SK-N-MC (cell line): ENCODE results near the gene TAS1R3.
A peak's percentile ranks its signal among the peaks of the same experiment; 100 is the strongest.
"Not testable (repeated sequence)": the region's sequence is repeated elsewhere in the genome, so short reads cannot be mapped to it uniquely, and the experiment has no call there.

ENCODE experiments used
- DNase-seq: peaks from one replicate; pipeline ENCODE4 v3.0.0-alpha.2; 2011; ENCODE audit warnings: low read depth, low spot score
- H3K27ac ChIP-seq: fragments of 200-600 bp; sonication (generic); 2 replicates; pipeline ENCODE4 v1.5.1; 2016; ENCODE audit warnings: mixed run types
- H3K36me3 ChIP-seq: fragments of 200-600 bp; sonication (generic); 2 replicates; pipeline ENCODE4 v1.6.1; 2017; ENCODE audit warnings: antibody characterized with exemption, low read length, mixed read lengths; ENCODE audit not compliant: insufficient read depth
- H3K4me3 ChIP-seq: fragments of 200-600 bp; sonication (generic); 2 replicates; pipeline ENCODE4 v1.5.1; 2016
- H3K9ac ChIP-seq: fragments of 200-600 bp; sonication (generic); 2 replicates; pipeline ENCODE4 v1.8.0; 2017; ENCODE audit warnings: mixed run types, mixed read lengths; ENCODE audit not compliant: insufficient read length
- H3K9me3 ChIP-seq: fragments of 200-600 bp; sonication (generic); 2 replicates; pipeline ENCODE4 v1.6.1; 2017; ENCODE audit warnings: low read depth, mild to moderate bottlenecking, antibody characterized with exemption, low read length, moderate library complexity, mixed read lengths
- EZH2 ChIP-seq: fragments of 200-600 bp; sonication (generic); IDR thresholded peaks from one replicate; pipeline ENCODE4 v1.6.1; 2017; ENCODE audit warnings: antibody characterized with exemption
- FOXP2 ChIP-seq: optimal IDR thresholded peaks from 2 replicates; pipeline ENCODE3; 2011; ENCODE audit warnings: mild to moderate bottlenecking, moderate library complexity; ENCODE audit not compliant: insufficient read depth; ENCODE audit errors: extremely low read length, control extremely low read depth
- POLR2AphosphoS5 ChIP-seq: IDR thresholded peaks from 2 replicates; pipeline ENCODE4 v1.6.1; 2012; ENCODE audit warnings: mild to moderate bottlenecking, low read depth, low read length, borderline replicate concordance

TAS1R3 gene

DNA sequence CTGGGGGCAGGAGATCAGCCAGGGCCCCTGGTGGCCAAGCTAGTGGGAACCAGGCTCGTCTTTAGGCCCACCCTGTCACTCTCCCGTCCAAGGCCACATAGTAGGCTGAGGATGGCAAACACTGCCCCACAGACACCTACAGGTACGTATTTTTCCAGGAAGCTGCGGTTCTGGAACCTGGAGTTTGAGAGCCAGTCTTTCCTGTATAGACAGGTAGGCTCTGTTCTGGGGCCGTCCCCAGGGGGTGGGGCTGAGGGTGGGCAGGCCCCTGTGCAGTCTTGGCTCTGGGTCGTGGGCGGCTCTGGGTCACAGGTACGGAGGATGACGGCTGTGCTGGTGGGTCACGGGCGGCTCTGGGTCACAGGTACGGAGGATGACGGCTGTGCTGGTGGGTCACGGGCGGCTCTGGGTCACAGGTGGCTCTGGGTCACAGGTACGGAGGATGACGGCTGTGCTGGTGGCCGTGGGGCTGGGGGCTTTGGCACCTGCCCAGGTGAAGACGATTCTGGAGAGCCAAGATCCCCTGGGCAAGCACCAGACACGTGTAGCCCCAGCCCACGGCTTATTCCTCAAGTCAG is 20.5 kb upstream of the TAS1R3 start:
- Histone ChIP-seq H3K4me3 (no peak overlapping the region), H3K27ac (no peak overlapping the region)

DNA sequence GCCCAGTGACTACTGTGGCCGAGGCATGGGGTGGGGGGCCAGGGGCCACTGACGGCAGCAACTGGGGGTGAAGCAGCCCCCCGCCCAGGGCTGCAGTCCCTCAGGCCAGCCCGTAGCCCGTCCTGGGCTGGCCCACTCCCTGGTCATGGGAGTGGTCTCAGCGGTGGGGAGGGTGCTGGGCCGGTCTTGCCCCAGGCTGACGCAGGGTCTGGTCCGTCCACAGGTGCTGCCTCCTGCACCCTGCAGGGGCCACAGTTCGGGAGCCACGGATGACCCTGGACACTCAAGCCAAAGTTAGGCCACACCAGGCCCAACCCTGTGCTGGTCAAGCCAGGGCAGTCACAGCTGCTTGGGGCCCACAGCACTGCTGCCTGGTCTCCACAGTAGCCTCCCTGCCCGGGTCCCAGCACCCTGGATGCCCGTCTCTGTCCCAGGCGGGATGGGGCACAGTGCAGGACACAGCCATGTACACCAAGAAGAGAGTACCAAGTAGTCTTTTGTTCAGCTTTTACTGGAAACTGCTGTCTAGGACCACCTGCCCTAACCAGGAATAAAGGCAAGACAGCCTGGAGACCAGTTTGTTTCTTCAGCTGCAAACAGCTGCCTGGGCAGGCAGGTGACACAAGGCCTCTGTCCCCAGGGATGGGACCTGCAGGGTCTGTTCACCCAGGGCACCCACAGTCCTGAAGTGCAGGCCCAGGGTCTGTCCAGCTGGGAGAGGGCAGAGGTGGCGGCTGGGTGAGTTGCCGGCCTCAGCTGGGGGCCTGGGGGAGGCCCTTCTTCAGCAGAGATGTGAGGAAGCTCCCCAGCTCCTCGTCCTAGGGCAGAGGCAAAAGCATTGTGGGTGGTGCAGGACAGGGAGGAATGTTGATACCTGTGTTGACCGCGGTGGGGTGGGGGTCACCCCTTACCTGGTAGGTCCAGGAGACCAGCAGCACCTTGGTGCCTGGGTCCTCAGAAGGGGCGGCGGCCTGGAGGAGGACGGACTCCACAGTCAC is 19.7 kb upstream of the TAS1R3 start:
- TF ChIP-seq POLR2AphosphoS5 (peak; percentile 55; the same call in 1 of the 2 replicates), FOXP2 (no peak), EZH2 (no peak)
- Histone ChIP-seq H3K9ac (no peak overlapping the region), H3K36me3 (peaks cover 38% of the 10 kb centered on the region; the same call in 1 of the 2 replicates), H3K9me3 (no peaks in the 10 kb centered on the region), H3K27ac (no peak overlapping the region), H3K4me3 (no peak overlapping the region)
- no peak for DNase-seq

More for the DNA sequence above, 20.5 kb upstream of the TAS1R3 start:
- no peaks in the 10 kb centered on the region for H3K9me3 ChIP-seq
- peaks cover 38% of the 10 kb centered on the region; the same call in 1 of the 2 replicates for H3K36me3 ChIP-seq
- no peak for TF ChIP-seq FOXP2
- TF ChIP-seq EZH2, result no peak
- TF ChIP-seq POLR2AphosphoS5, result no peak
- no peak overlapping the region for H3K9ac ChIP-seq
- DNase-seq, result no peak

DNA sequence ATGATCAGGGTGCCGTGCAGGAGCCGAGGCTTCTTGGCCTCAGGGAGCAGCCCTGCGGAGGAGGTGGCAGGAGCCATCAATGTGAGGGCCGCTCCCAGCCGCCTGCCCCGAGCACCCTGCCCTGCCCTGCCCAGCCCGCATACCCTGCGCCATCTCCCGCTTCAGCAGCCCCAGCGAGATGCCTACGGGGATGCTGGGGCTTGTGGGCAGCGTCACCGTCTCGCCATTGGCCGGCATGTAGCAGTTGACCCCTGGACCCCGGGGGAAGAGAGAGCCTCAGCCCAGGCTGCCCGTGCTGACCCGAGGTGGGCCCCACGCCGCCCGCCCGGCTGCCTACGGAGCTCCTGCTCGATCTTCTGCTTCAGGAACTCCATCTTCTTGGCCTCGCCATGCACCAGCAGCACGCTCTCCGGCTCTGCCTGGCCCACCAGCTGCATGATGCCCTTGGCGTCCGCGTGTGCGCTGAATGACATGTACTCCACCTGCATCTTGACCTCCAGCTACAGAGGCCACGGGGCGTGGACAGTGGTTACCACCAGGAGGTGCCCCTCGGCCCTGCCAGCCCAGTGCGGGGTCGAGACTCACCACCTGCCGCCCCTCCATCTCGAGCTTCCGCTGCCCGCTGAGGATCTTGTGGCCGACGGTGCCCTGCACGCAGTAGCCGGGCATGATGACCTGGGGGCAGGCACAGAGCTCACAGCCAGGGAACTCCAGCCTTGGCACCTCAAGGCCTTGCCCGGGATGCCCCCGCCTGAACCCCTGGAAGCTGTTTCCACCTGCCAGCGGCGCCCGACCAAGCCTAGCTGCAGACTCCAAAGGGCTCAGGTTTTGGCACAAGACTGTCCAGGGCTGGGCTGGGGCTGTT is 18.4 kb upstream of the TAS1R3 start:
- no peak for DNase-seq
- H3K4me3 ChIP-seq, result no peak overlapping the region
- H3K27ac ChIP-seq, result no peak overlapping the region
- H3K9ac ChIP-seq, result no peak overlapping the region
- H3K36me3 ChIP-seq, result peaks cover 38% of the 10 kb centered on the region; the same call in 1 of the 2 replicates
- TF ChIP-seq POLR2AphosphoS5 (peak; percentile 3; the same call in 1 of the 2 replicates), EZH2 (no peak)
- H3K9me3 ChIP-seq, result no peaks in the 10 kb centered on the region

DNA sequence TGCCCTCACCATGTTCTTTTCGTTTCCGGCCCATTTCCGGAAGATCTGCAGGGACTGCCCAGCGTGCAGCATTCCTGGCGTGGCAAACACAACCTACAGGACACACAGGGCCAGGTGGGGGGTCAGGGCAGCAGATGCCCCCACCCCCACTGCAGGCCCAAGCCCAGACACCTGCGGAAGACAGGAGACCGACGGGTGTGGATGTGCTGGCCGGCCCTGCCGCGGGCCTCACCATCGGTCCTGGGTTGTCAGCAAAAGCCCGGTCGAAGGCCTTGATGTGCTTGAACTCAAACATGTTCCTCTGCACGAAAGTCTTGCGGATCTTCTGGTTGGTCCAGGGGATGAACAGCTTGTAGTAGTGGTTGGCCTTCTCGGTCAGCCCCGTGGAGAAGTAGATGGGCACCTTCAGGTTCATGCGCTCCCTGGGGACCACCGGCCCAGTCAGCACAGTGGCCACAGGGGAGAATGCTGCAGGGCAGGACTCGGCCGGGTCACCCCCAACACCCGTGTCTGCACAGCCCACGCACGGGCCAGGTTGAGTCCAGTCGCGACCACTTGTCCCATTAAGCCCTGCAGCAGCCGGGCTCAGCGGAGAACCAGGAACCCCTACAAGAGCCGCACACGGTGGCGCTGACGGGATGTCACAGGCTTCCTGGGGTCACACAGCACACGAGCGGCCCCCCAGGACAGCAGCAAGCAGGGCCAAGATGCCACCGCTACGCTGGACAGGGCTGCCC is 17.4 kb upstream of the TAS1R3 start:
- no peak for TF ChIP-seq EZH2
- no peak for TF ChIP-seq FOXP2
- TF ChIP-seq POLR2AphosphoS5, result peak; percentile 2; the same call in 1 of the 2 replicates
- peaks cover 44% of the 10 kb centered on the region; the same call in 1 of the 2 replicates for H3K36me3 ChIP-seq
- DNase-seq, result no peak

DNA sequence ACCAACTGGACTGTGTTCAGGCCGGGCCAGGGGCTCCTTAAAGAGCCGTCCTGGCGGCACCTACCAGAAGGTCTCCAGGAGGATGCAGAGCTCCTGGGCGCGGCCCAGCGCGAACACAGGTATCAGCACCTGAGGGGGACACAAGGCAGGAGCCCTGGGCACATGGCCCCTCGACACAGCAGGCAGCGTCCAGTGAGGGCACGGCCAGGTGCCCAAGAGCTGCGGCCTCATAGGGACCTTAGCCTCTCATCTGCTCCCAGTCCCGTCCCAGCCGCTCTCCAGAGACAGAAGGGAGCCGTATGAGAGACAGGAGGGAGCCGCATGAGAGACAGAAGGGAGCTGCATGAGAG is 16.9 kb upstream of the TAS1R3 start:
- H3K9me3 ChIP-seq, result no peaks in the 10 kb centered on the region
- TF ChIP-seq POLR2AphosphoS5, result no peak
- TF ChIP-seq EZH2, result no peak
- no peak for TF ChIP-seq FOXP2
- no peak overlapping the region for H3K27ac ChIP-seq
- no peak for DNase-seq
- H3K36me3 ChIP-seq, result peaks cover 47% of the 10 kb centered on the region; the same call in 1 of the 2 replicates
- no peak overlapping the region for H3K4me3 ChIP-seq
- H3K9ac ChIP-seq, result no peak overlapping the region

More for the DNA sequence above, 17.4 kb upstream of the TAS1R3 start:
- Histone ChIP-seq H3K9ac (no peak overlapping the region), H3K9me3 (no peaks in the 10 kb centered on the region), H3K27ac (no peak overlapping the region), H3K4me3 (no peak overlapping the region)

DNA sequence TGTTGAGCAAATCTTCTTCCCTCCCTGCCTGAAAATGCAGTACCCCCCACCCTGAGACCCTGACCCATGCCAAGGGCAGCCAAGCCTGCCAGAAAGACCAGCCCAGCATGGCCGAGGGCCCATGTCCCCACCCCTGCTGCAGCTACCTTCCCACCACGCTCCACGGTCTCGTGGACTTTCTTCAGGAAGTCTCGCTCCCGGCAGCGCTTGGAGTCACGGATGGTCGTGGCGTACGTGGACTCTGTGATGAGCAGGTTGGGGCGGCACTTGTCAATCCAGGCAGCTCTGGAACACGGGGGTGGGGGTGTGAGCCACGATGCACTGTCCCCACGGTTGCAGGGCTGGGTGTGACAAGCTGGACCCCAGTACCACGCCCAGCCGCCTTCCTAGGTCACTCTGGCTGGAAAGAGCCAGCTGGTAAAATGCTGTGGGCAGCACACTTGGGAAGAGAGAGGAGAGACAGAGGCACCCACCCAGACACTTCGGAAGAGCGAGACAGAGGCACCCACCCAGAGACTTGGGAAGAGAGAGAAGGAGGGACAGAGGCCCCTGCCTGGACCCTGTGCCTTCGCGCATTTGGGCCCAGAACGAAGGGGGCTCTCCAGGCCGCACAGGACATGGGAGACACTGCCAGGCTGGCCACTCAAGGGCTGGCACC is 16.3 kb upstream of the TAS1R3 start:
- no peak overlapping the region for H3K27ac ChIP-seq
- DNase-seq, result no peak
- TF ChIP-seq POLR2AphosphoS5 (no peak; the same call in 1 of the 2 replicates), FOXP2 (no peak), EZH2 (no peak)
- no peak overlapping the region for H3K4me3 ChIP-seq
- no peak overlapping the region for H3K9ac ChIP-seq
- H3K9me3 ChIP-seq, result no peaks in the 10 kb centered on the region
- H3K36me3 ChIP-seq, result peaks cover 52% of the 10 kb centered on the region; the same call in 1 of the 2 replicates

DNA sequence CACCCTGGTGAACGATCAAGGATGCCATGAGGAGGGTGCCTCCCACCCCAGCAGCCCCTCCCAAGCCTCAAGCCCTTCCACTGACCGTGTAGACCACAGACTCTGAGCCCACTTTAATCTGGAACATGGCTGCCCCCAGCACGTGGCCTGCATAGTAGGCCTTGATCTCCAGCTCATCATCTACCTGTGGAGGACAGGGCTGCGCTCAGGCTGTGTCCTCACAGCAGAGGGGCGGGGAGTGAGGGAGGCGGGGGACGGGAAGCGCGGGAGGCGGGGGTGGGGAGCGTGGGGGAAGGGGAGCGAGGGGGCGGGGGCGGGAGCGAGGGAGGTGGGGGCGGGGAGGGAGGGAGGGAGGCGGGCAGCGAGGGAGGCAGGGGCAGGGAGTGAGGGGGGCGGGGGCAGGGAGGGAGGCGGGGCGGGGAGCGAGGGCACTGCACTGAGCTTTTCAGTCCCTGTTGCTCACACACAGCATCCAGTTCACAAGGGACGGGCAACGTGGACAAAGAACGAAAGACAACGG is 15.6 kb upstream of the TAS1R3 start:
- Histone ChIP-seq H3K36me3 (peaks cover 52% of the 10 kb centered on the region; the same call in 1 of the 2 replicates), H3K4me3 (no peak overlapping the region), H3K27ac (no peak overlapping the region), H3K9ac (no peak overlapping the region), H3K9me3 (no peaks in the 10 kb centered on the region)
- TF ChIP-seq POLR2AphosphoS5 (no peak), EZH2 (no peak), FOXP2 (no peak)
- DNase-seq, result no peak

DNA sequence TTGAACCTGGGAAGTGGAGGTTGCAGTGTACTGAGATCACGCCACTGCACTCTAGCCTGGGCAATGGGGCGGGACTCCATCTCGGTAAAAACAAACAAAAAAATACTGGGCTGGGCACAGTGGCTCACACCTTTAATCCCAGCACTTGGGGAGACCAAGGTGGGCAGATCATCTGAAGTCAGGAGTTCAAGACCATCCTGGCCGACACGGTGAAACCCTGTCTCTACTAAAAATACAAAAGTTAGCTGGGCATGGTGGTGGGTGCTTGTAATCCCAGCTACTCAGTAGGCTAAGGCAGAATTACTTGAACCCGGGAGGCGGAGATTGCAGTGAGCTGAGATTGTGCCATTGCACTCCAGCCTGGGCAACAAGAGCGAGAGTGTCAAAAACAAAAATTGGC is 14.9 kb upstream of the TAS1R3 start:
- H3K9me3 ChIP-seq, DNase-seq, H3K27ac ChIP-seq, H3K9ac ChIP-seq, H3K4me3 ChIP-seq: not testable (repeated sequence)
- peaks cover 48% of the 10 kb centered on the region; the same call in 1 of the 2 replicates for H3K36me3 ChIP-seq
